ENCODE data around the gene SRRM3.
"Not testable (repeated sequence)": the region's sequence is repeated elsewhere in the genome, so short reads cannot be mapped to it uniquely, and the experiment has no call there.

Gene SRRM3

DNA sequence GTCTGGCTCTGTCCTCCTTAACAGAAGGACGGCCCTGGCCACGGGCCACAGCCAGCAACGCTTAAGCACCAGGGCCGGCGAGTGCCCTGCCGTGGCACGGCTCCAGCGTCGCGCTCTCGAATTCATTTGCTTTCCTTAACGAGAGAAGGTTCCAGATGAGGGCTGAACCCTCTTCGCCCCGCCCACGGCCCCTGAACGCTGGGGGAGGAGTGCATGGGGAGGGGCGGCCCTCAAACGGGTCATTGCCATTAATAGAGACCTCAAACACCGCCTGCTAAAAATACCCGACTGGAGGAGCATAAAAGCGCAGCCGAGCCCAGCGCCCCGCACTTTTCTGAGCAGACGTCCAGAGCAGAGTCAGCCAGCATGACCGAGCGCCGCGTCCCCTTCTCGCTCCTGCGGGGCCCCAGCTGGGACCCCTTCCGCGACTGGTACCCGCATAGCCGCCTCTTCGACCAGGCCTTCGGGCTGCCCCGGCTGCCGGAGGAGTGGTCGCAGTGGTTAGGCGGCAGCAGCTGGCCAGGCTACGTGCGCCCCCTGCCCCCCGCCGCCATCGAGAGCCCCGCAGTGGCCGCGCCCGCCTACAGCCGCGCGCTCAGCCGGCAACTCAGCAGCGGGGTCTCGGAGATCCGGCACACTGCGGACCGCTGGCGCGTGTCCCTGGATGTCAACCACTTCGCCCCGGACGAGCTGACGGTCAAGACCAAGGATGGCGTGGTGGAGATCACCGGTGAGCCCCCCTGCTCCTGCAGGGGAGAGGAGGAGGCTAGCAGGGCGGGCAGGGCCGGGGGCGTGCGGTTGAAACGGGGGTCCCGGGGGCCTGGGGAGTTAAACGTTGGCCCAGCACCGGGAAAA lies 100.9 kb downstream of the SRRM3 start, which contains the start of gene HSPB1:
HSPB1 (plus strand) TSS at position 327 of the 855 bp plus-strand sequence; CDS start at position 367, 40 bp downstream.
- H3K4me3 ChIP-seq (ENCODE audit: low read length): peak within 1 kb of the TSS; percentile 65
- no peak for DNase-seq (ENCODE audit: low read depth, low spot score)

DNA sequence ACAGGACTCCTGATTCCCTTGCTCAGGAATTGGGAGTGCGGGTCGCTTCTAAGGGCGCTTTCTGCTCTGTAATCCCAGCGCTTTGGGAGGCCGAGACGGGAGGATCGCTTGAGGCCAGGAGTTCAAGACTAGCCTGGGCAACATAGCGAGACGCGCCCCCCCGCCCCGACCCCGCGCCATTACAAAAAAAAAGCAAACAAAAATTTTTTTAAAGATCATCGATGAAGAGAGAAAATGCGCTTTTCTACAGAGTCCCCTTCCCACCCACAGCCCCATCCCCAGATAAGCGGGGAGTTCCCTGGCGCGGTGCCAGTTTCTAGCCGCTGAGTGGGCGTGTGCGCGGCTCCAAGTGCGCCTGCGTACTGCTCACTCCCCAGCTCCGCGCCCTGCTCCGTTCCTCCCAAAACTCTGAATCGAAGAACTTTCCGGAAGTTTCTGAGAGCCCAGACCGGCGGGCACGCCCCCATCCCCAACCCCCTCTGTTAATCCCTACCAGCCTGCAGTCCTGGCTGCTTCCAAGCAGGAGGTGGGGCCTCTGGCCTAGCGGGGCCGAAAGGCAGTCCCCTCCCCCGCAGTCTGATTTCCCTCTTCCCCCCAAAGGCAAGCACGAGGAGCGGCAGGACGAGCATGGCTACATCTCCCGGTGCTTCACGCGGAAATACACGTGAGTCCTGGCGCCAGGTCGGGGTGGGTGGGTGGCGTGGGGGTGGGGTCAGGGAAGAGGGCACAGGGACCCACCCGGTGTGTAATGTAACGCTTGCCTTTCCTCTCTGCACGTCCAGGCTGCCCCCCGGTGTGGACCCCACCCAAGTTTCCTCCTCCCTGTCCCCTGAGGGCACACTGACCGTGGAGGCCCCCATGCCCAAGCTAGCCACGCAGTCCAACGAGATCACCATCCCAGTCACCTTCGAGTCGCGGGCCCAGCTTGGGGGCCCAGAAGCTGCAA lies 101.8 kb downstream of the SRRM3 start:
- H3K4me3 ChIP-seq (ENCODE audit: low read length): peak overlapping the region; percentile 65
- DNase-seq (ENCODE audit: low read depth, low spot score): peak; percentile 78

DNA sequence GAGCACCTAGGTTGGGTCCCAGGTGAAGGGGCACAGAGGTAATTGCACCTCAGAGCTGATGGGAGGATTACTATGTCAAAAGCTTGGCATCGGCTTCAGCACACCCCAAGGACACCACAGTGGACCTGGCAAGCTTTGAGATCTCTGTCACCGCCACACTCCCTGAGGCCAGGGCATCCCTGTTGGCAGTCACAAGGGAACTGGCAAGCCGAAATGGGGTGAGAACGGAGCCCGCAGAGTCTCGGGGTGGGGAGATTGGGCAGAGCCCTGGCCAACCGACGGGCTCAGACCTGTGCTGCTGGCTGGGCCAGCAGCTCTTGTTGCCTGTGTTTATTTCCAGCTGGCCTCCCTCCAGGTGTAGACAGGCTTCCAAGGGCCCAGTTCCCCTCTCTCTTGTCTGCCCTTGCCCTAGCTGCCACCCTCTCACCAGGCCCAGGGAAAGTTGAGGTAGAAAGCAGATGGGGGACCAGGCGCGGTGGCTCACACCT lies 103.2 kb downstream of the SRRM3 start:
- no peak for DNase-seq (ENCODE audit: low read depth, low spot score)
- H3K4me3 ChIP-seq (ENCODE audit: low read length): no peak overlapping the region

DNA sequence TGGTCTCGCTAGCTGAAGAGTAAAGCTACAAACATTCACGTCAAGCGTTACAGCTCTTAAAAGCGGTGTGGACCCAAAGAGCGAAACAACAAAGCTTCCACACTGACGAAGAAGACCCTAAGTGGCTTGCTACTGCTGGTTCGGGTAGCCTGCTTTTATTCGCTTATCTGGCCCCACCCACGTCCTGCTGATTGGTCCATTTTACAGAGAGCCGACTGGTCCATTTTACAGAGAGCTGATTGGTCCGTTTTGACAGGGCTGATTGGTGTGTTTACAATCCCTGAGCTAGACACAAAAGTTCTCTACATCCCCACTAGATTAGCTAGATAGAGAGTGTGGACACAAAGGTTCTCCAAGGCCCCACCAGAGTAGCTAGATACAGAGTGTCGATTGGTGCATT lies 107.2 kb downstream of the SRRM3 start:
- not testable (repeated sequence) for DNase-seq (ENCODE audit: low read depth, low spot score)

DNA sequence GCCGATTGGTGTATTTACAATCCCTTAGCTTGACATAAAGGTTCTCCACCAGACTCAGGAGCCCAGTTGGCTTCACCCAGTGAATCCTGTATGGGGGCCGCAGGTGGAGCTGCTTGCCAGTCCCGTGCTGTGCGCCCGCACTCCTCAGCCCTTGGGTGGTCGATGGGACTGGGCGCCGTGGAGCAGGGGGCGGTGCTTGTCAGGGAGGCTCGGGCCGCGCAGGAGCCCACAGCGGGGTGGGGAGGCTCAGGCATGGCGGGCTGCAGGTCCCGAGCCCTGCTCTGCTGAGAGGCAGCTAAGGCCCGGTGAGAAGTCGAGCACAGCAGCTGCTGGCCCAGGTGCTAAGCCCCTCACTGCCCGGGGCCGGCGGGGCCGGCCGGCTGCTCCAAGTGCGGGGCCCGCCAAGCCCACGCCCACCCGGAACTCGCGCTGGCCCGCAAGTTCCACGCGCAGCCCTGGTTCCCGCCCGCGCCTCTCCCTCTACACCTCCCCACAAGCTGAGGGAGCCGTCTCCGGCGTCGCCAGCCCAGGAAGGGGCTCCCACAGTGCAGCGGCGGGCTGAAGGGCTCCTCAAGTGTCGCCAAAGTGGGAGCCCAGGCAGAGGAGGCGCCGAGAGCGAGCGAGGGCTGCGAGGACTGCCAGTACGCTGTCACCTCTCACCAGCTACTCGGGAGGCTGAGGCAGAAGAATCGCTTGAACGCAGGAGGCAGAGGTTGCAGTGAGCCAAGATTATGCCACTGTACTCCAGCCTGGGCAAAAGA lies 107.8 kb downstream of the SRRM3 start:
- not testable (repeated sequence) for DNase-seq (ENCODE audit: low read depth, low spot score); H3K4me3 ChIP-seq (ENCODE audit: low read length)

More for the DNA sequence above, 107.2 kb downstream of the SRRM3 start:
- H3K4me3 ChIP-seq (ENCODE audit: low read length): not testable (repeated sequence)

DNA sequence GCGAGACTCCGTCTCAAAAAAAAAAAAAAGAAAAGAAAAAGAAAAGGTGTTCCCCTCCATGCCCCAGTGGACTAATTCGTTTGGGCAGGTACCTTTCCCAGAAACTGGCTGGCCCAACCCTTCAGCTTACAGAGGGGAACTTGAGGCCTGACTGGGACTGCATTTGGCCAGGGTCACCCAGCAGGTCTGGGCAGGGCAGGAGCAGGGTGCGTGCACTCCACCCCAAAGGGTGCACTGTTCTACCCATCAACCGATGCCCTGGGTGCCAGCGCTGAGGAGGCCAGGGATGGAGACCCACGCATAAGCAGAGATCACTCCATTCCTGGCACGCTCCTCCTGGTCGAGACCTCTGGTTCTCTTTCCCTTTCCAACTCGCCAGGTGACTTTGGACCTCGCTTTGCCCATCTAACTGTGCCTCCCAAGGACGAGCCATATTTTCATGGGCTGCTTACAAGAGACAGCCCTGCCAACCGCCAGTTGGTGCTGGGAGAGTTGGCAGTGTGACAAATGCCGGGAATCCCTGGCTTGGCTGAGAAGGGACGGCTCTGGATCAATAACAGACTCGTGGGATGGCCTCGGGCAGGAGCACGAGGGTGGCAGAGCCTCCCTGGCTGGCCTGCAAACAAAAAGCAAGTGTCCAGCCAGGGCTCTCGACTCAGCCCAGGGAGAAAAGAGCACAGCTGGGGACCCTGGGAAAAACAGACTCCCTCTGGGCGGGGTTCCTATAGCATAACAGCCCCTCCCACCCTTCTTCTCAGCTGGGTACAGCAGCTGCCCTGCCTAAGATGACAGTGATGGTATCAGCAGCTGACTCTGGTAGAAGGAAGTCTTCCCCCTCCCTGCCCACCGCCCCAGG lies 108.6 kb downstream of the SRRM3 start:
- DNase-seq (ENCODE audit: low read depth, low spot score): no peak
- no peak overlapping the region for H3K4me3 ChIP-seq (ENCODE audit: low read length)

DNA sequence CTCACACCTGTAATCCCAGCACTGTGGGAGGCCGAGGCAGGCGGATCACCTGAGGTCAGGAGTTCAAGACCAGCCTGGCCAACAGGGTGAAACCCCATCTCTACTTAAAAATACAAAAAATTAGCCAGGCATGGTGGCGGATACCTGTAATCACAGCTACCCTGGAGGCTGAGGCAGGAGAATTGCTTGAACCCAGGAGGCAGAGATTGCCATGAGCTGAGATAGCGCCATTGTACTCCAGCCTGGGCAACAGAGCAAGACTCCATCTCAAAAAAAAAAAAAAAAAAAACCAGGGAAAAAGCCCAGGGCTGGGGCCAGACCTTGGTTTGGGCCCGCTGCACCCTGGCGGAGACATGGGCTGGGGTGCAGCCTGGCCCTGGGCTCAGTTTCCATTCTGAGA lies 110.1 kb downstream of the SRRM3 start:
- DNase-seq (ENCODE audit: low read depth, low spot score): not testable (repeated sequence)

DNA sequence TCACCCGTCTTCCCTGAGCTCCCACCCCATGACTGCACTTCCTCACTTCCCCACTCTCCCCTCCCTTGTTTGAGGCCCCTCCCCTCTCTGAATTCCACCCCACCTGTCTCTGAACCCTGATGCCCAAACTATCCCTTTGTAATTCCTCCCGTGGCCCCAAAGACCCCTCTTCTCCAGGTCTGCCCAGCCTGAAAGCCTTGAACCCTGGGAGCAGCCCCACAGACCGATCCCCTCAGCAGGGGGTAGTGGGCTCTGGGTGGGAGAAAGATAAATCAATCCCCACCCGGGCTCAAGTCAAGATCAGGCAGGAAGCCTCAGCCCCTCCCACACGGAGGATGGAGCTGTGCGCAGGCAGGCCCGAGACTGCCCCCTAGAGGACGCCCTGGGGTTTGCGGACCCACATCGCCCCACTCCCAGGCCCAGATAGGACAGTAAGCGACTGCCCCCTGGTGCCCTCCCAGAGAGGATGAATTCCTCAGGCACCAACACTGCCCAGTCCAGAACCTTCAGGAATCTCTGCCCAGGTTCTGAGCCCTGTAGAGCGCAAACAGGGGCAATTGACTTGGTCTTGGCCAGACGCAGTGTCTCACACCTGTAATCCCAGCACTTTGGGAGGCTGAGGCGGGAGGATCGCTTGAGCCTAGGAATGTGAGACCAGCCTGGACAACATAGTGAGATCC lies 112.5 kb downstream of the SRRM3 start:
- H3K4me3 ChIP-seq (ENCODE audit: low read length): peak overlapping the region; percentile 27
- DNase-seq (ENCODE audit: low read depth, low spot score): peak; percentile 91

More for the DNA sequence above, 110.1 kb downstream of the SRRM3 start:
- not testable (repeated sequence) for H3K4me3 ChIP-seq (ENCODE audit: low read length)

DNA sequence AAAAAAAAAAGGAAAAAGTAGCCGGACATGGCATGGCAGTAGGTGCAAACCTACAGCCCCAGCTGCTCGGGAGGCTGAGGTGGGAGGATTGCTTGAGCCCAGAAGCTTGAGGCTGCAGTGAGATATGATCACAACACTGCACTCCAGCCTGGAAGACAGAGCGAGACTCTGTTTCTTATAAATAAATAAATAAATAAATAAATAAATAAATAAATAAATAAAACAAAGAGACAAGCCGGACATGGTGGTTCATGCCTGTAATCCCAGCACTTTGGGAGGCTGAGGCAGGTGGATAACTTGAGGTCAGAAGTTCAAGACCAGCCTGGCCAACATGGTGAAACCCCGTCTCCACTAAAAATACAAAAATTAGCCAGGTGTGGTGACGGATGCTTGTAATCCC lies 113.0 kb downstream of the SRRM3 start:
- not testable (repeated sequence) for H3K4me3 ChIP-seq (ENCODE audit: low read length); DNase-seq (ENCODE audit: low read depth, low spot score)

DNA sequence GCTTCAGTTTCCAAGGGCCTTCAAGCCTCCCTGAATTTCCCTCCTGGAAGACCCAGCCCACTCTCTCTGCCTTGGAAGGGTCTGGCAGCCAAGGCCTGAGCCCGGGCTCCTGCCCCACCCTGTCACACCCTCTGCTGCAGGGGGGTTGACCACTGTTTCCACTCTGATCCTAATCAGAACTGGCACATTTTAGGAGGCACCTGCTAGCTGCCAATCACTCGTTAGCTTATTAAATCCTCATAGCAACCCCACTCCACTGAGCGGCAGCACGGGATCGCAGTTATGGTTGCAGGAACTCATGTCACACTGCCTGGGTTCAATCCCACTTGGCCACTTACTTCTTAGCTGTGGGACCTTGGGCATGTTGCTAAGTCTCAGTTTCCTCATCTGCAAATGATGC lies 113.7 kb downstream of the SRRM3 start:
- no peak overlapping the region for H3K4me3 ChIP-seq (ENCODE audit: low read length)
- no peak for DNase-seq (ENCODE audit: low read depth, low spot score)

DNA sequence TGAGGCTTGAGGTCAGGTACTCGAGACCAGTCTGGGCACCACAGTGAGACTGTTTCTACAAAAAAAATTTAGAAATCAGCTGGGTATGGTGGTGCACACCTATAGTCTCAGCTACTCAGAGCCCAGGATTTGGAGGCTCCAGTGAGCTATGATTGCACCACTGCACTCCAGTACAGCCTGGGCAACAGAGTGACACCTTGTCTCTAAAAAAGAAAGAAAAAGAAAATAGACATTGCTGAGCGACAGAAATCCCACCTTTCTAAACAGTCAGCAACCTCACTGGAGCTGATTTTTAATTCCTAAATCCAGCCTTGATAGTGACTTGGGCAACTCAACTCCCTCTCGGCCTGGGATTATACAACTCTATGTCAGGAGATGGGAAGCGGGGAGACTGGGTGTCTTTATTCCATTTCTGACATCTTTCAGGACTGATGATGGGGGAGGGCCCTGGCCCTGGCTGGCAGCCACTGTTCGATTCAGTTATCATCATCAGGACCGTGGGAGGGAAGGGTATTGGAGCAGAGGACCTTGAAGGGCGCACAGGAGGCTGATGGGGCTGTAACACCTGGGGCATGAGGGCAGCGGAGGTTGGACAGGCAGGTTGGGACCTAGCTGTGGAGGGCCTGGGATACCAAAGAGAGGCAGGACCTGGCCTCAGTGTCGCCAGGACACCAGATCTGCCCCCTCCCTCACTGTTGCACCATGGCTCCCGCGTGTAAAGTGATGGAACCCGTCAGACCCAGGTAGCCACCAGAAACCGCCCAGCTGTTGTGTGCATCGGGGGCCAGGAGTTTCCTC lies 115.5 kb downstream of the SRRM3 start:
- DNase-seq (ENCODE audit: low read depth, low spot score): no peak
- H3K4me3 ChIP-seq (ENCODE audit: low read length): peak overlapping the region; percentile 85

DNA sequence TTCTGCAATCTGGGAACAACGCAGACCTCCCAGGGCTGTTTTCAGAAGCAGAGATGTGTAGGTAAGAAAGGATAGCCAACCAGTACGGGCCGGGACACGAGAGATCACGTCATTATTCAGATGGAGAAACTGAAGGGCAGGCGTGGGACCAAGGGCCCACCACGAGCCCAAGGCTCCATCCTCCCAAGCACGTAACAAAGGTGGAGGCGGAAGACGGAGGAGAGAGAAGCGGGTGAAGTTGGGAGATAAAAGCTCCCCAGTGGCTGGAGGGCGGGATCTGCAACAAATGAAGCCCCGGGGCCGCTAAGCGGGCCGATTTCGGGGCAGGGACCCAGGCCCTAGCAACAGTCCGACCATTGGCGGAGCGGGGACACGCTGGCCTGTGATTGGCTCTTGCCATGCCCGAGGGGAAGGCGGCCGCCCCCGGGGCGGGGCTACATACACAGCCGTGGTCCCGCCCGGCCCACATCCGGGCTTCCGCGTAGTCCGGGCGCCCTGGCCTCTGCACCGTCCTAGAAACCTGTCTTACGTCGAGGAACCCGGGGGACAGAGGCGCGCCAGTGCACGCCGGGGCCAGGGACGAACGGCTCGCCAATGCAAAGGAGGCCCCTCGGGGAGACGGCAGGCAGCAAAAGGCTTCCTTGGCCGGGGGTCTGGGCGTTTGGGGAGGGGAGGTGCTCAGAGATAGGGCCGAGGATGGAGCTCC lies 116.2 kb downstream of the SRRM3 start:
- H3K4me3 ChIP-seq (ENCODE audit: low read length): peak overlapping the region; percentile 85
- DNase-seq (ENCODE audit: low read depth, low spot score): peak; percentile 96

DNA sequence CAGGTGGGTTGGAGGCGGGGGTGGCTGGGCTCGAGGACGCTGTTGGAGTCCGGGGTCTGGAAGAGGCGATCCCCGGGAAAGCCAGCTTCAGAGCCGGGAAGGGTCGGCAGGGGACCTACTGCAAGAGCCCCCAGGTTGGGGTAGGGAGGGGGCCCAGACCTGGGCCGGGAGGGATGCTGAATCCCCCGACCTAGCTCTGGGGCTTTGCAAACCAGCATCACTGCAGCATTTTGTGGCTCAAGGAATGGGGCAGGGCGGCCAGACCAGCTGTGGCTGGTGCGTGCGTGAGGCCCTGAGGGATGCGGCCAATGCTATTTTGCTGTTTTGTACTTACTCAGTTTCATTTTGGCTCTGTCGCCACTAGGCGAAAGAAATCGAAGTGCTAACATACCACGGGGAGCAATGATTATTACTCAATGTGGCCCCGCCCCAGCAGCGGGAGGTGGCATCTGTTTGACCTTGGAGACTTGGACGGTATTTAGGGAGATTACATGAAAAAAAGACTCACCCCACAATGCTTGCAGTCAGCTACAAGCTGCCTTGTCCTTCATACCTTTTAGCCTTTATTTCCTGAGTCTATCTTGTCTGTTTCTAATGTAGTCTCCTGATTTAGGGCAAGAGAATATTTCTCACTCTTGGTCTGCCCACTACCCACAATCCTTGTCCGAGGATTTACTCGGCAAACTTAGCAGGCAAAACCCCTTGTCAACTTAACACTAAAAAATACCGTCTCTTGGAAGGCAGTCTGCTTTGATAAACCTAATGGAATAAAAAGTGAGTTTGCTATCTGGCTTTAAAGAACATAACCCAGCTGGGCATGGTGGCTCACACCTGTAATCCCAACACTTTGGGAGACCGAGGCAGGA lies 117.0 kb downstream of the SRRM3 start:
- DNase-seq (ENCODE audit: low read depth, low spot score): peak; percentile 51
- peak overlapping the region; percentile 85 for H3K4me3 ChIP-seq (ENCODE audit: low read length)

DNA sequence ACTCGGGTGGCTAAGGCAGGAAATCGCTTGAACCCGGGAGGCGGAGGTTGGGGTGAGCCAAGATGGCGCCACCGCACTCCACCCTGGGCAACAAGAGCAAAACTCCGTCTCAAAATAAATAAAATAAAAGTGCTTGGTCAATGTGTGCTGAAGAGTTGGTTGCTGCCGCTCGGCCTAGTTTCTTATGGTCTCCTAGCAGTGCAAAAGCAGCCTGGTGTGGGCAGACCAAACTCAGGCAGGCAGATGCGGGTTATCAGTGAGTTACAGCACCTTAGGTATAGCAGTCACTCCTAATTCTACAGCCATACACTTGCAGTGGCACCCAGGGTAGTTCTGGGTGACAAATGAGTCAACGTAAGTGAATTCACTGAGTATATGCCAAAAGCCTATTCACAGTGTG lies 123.4 kb downstream of the SRRM3 start:
- H3K4me3 ChIP-seq (ENCODE audit: low read length): no peak overlapping the region
- no peak for DNase-seq (ENCODE audit: low read depth, low spot score)

DNA sequence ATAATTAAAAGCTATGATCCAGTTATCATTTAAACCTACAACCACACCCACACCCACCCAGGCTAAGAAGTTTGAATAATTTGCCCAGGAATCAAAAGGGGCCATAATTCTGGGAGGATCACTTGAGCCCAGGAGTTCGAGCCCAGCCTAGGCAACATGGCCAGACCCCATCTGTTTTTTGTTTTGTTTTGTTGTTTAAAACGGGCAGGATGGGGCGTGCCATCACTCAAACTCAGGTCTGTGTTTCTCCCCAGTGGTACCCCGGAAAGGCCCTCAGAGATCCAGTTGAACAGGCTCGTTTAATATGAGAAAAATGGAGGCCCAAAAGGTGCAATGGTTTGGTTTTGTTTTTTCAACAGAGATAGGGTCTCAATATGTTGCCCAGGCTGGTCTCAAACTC lies 124.1 kb downstream of the SRRM3 start:
- no peak overlapping the region for H3K4me3 ChIP-seq (ENCODE audit: low read length)
- no peak for DNase-seq (ENCODE audit: low read depth, low spot score)
